HEK293 (cell line): ENCODE measurements around the gene C11orf86.

Source experiments
- BCL11B ChIP-seq: fragments of 450-650 bp; formaldehyde crosslinking; IDR thresholded peaks from 2 replicates; pipeline ENCODE4 v1.5.1; 2016; ENCODE audit warnings: low read depth, missing biosample characterization, missing genetic modification characterization
- EGR2 ChIP-seq: fragments of 450-650 bp; formaldehyde crosslinking; IDR thresholded peaks from 2 replicates; pipeline ENCODE4 v1.5.1; 2016; ENCODE audit warnings: low read depth, missing biosample characterization, missing genetic modification characterization
- GLI2 ChIP-seq: fragments of 450-650 bp; formaldehyde crosslinking; IDR thresholded peaks from 2 replicates; pipeline ENCODE4; 2017; ENCODE audit warnings: missing biosample characterization, missing genetic modification characterization, low read depth, borderline replicate concordance
- IKZF3 ChIP-seq: fragments of 450-650 bp; IDR thresholded peaks from 2 replicates; pipeline ENCODE4 v1.5.0; 2018; ENCODE audit warnings: missing biosample characterization, mild to moderate bottlenecking, missing genetic modification characterization, moderate library complexity
- MZF1 ChIP-seq: fragments of 450-650 bp; formaldehyde crosslinking; IDR thresholded peaks from 2 replicates; pipeline ENCODE4 v1.5.1; 2017; ENCODE audit warnings: missing biosample characterization, missing genetic modification characterization, borderline replicate concordance
- SCRT2 ChIP-seq: fragments of 450-650 bp; formaldehyde crosslinking; IDR thresholded peaks from 2 replicates; pipeline ENCODE4 v1.5.1; 2016; ENCODE audit warnings: missing biosample characterization, missing genetic modification characterization
- TRIM28 ChIP-seq: IDR thresholded peaks from 2 replicates; pipeline ENCODE4 v1.6.1; 2011; ENCODE audit warnings: low read length, control low read depth, borderline replicate concordance
- TSHZ1 ChIP-seq: fragments of 450-650 bp; formaldehyde crosslinking; IDR thresholded peaks from 2 replicates; pipeline ENCODE4 v1.5.1; 2016; ENCODE audit warnings: missing biosample characterization, missing genetic modification characterization, borderline replicate concordance
- YY1 ChIP-seq: fragments of 450-650 bp; formaldehyde crosslinking; IDR thresholded peaks from 2 replicates; pipeline ENCODE4 v1.5.1; 2018; ENCODE audit warnings: missing biosample characterization, missing genetic modification characterization
- ZBTB11 ChIP-seq: fragments of 450-650 bp; formaldehyde crosslinking; conservative IDR thresholded peaks from 2 replicates; pipeline ENCODE4 v1.5.1; 2016; ENCODE audit warnings: low read depth, missing biosample characterization, missing genetic modification characterization
- ZBTB21 ChIP-seq: fragments of 450-650 bp; formaldehyde crosslinking; IDR thresholded peaks from 2 replicates; pipeline ENCODE4 v1.5.1; 2017; ENCODE audit warnings: missing biosample characterization, missing genetic modification characterization
- ZBTB8A ChIP-seq: fragments of 450-650 bp; formaldehyde crosslinking; IDR thresholded peaks from 2 replicates; pipeline ENCODE4 v1.5.1; 2016; ENCODE audit warnings: missing biosample characterization, missing genetic modification characterization
- ZFHX2 ChIP-seq: fragments of 450-650 bp; formaldehyde crosslinking; conservative IDR thresholded peaks from 2 replicates; pipeline ENCODE4 v1.5.1; 2016; ENCODE audit warnings: missing biosample characterization, missing genetic modification characterization
- ZNF133 ChIP-seq: fragments of 450-650 bp; formaldehyde crosslinking; IDR thresholded peaks from 2 replicates; pipeline ENCODE4 v1.5.1; 2016; ENCODE audit warnings: missing biosample characterization, missing genetic modification characterization
- ZNF140 ChIP-seq: fragments of 450-650 bp; formaldehyde crosslinking; IDR thresholded peaks from 2 replicates; pipeline ENCODE4 v1.5.1; 2016; ENCODE audit warnings: missing biosample characterization, missing genetic modification characterization
- ZNF19 ChIP-seq: fragments of 450-650 bp; formaldehyde crosslinking; IDR thresholded peaks from 2 replicates; pipeline ENCODE4; 2016; ENCODE audit warnings: missing biosample characterization, missing genetic modification characterization, low read depth
- ZNF202 ChIP-seq: fragments of 450-650 bp; formaldehyde crosslinking; IDR thresholded peaks from 2 replicates; pipeline ENCODE4 v1.5.1; 2016; ENCODE audit warnings: missing biosample characterization, missing genetic modification characterization, borderline replicate concordance
- ZNF266 ChIP-seq: fragments of 450-650 bp; formaldehyde crosslinking; IDR thresholded peaks from 2 replicates; pipeline ENCODE4 v1.5.1; 2016; ENCODE audit warnings: missing biosample characterization, missing genetic modification characterization, low read depth
- ZNF366 ChIP-seq: fragments of 450-650 bp; formaldehyde crosslinking; conservative IDR thresholded peaks from 2 replicates; pipeline ENCODE4 v1.5.1; 2016; ENCODE audit warnings: missing biosample characterization, missing genetic modification characterization
- ZNF501 ChIP-seq: fragments of 450-650 bp; formaldehyde crosslinking; IDR thresholded peaks from 2 replicates; pipeline ENCODE4 v1.5.1; 2016; ENCODE audit warnings: missing biosample characterization, missing genetic modification characterization
- ZNF510 ChIP-seq: fragments of 450-650 bp; formaldehyde crosslinking; IDR thresholded peaks from 2 replicates; pipeline ENCODE4 v1.5.1; 2018; ENCODE audit warnings: mild to moderate bottlenecking, missing genetic modification characterization, missing biosample characterization; ENCODE audit not compliant: insufficient replicate concordance
- ZNF514 ChIP-seq: fragments of 450-650 bp; formaldehyde crosslinking; IDR thresholded peaks from 2 replicates; pipeline ENCODE4 v1.5.1; 2016; ENCODE audit warnings: missing biosample characterization, missing genetic modification characterization
- ZNF521 ChIP-seq: fragments of 450-650 bp; formaldehyde crosslinking; IDR thresholded peaks from 2 replicates; pipeline ENCODE4 v1.5.1; 2017; ENCODE audit warnings: missing biosample characterization, mild to moderate bottlenecking, missing genetic modification characterization
- ZNF558 ChIP-seq: fragments of 450-650 bp; formaldehyde crosslinking; IDR thresholded peaks from 2 replicates; pipeline ENCODE4 v1.5.1; 2016; ENCODE audit warnings: missing biosample characterization, missing genetic modification characterization
- ZNF560 ChIP-seq: fragments of 450-650 bp; formaldehyde crosslinking; IDR thresholded peaks from 2 replicates; pipeline ENCODE4 v1.5.1; 2017; ENCODE audit warnings: missing biosample characterization, missing genetic modification characterization, borderline replicate concordance
- ZNF580 ChIP-seq: fragments of 450-650 bp; formaldehyde crosslinking; IDR thresholded peaks from 2 replicates; pipeline ENCODE4 v1.5.1; 2016; ENCODE audit warnings: missing biosample characterization, missing genetic modification characterization
- ZNF623 ChIP-seq: fragments of 450-650 bp; formaldehyde crosslinking; IDR thresholded peaks from 2 replicates; pipeline ENCODE4 v1.5.1; 2016; ENCODE audit warnings: missing biosample characterization, missing genetic modification characterization
- ZNF626 ChIP-seq: fragments of 450-650 bp; sonication (Bioruptor Pico); formaldehyde crosslinking; IDR thresholded peaks from 2 replicates; pipeline ENCODE4 v1.5.1; 2018; ENCODE audit warnings: missing biosample characterization, missing genetic modification characterization, inconsistent platforms
- ZNF629 ChIP-seq: fragments of 450-650 bp; formaldehyde crosslinking; IDR thresholded peaks from 2 replicates; pipeline ENCODE4 v1.5.1; 2017; ENCODE audit warnings: missing biosample characterization, missing genetic modification characterization
- ZNF76 ChIP-seq: fragments of 450-650 bp; formaldehyde crosslinking; IDR thresholded peaks from 2 replicates; pipeline ENCODE4; 2016; ENCODE audit warnings: low read depth, missing biosample characterization, missing genetic modification characterization, borderline replicate concordance
- ZNF768 ChIP-seq: fragments of 450-650 bp; formaldehyde crosslinking; IDR thresholded peaks from 2 replicates; pipeline ENCODE4 v1.5.1; 2018; ENCODE audit warnings: missing biosample characterization, mild to moderate bottlenecking, missing genetic modification characterization
- ZNF791 ChIP-seq: fragments of 450-650 bp; formaldehyde crosslinking; IDR thresholded peaks from 2 replicates; pipeline ENCODE4 v1.5.1; 2016; ENCODE audit warnings: missing biosample characterization, missing genetic modification characterization
- ZXDB ChIP-seq: fragments of 450-650 bp; formaldehyde crosslinking; IDR thresholded peaks from 2 replicates; pipeline ENCODE4 v1.5.1; 2016; ENCODE audit warnings: missing biosample characterization, missing genetic modification characterization

The C11orf86 gene

GRCh38 chr11:66996609-66997273 lies 21.6 kb downstream of the C11orf86 start (continued):
- TF ChIP-seq TSHZ1 (tag by site-specific recombination): no peak; the same call in 1 of the 2 replicates
- 0 out of 2 replicates have a peak, but pooled peaks have one; percentile 67 for TF ChIP-seq ZNF19 (tag by site-specific recombination)
- 0 out of 2 replicates have a peak, but pooled peaks have one; percentile 36 for TF ChIP-seq ZNF501 (tag by site-specific recombination)
- TF ChIP-seq ZNF266: peak; percentile 78; the same call in 1 of the 2 replicates
- TF ChIP-seq ZNF560 (tag by site-specific recombination): peak; percentile 59; the same call in 1 of the 2 replicates
- TF ChIP-seq ZNF558 (tag by site-specific recombination): peak; percentile 88
- TF ChIP-seq ZNF580: 0 out of 2 replicates have a peak, but pooled peaks have one; percentile 34
- TF ChIP-seq ZNF791: 0 out of 2 replicates have a peak, but pooled peaks have one; percentile 26
- TF ChIP-seq ZNF202 (tag by site-specific recombination): 0 out of 2 replicates have a peak, but pooled peaks have one; percentile 67
- no peak for TF ChIP-seq ZNF768 (tag by site-specific recombination)
- no peak for TF ChIP-seq YY1 (tag by site-specific recombination)
- no peak for TF ChIP-seq ZNF521
- TF ChIP-seq ZNF514: no peak
- peak; percentile 68 for TF ChIP-seq ZNF140
- TF ChIP-seq ZNF510 (tag by site-specific recombination): peak; percentile 49
- TF ChIP-seq ZNF366 (tag by site-specific recombination): no peak
- TF ChIP-seq SCRT2 (tag by site-specific recombination): no peak
- no peak for TF ChIP-seq IKZF3
- no peak for TF ChIP-seq TRIM28
- TF ChIP-seq BCL11B (tag by site-specific recombination): no peak
- TF ChIP-seq EGR2 (tag by site-specific recombination): peak; percentile 64
- TF ChIP-seq ZBTB11 (tag by site-specific recombination): peak; percentile 76
- peak; percentile 67 for TF ChIP-seq ZXDB
- TF ChIP-seq ZNF76: no peak
- TF ChIP-seq ZNF629 (tag by site-specific recombination): 0 out of 2 replicates have a peak, but pooled peaks have one; percentile 49
- TF ChIP-seq GLI2 (tag by site-specific recombination): peak; percentile 56; the same call in 1 of the 2 replicates
- TF ChIP-seq ZNF626 (tag by site-specific recombination): no peak
- peak; percentile 82 for TF ChIP-seq ZFHX2 (tag by site-specific recombination)
- no peak for TF ChIP-seq ZNF133 (tag by site-specific recombination)
- TF ChIP-seq ZNF623 (tag by site-specific recombination): peak; percentile 81
- TF ChIP-seq MZF1 (tag by site-specific recombination): peak; percentile 19; the same call in 1 of the 2 replicates
- peak; percentile 67 for TF ChIP-seq ZBTB8A (tag by site-specific recombination)
- 0 out of 2 replicates have a peak, but pooled peaks have one; percentile 26 for TF ChIP-seq ZBTB21 (tag by site-specific recombination)
